Measurements from ENCODE around the gene STX19. TPM values are rescaled to one million over a fixed set of nuclear protein-coding genes. Genes with fewer than 3 reads are reported as not detected.

The STX19 gene
- polyA plus RNA-seq, 3 donors: not detected

- Mint-ChIP-seq H3K4me3 (no peak overlapping the region), H3K27ac (no peak overlapping the region), H3K36me3 (peaks cover 2 to 3% of the 10 kb centered on the region in 2 donors), H3K4me1 (peaks cover 13% of the 10 kb centered on the region), H3K27me3 (ENCODE audit: low read depth in 3 of 3) (no peaks in the 10 kb centered on the region), H3K9me3 (peaks cover 0 to 3% (median 0%) of the 10 kb centered on the region in 7 donors)
- Histone ChIP-seq H3K9me3 (replicated peaks in 1 of 2; ENCODE audit: control insufficient read depth in 1 of 2, insufficient read depth in 1 of 2, low read length in 2 of 2) (no peaks in the 10 kb centered on the region), H4K20me1 (ENCODE audit: insufficient read depth, low read length) (no peaks in the 10 kb centered on the region), H3K27ac (ENCODE audit: low read depth in 1 of 2, low read length in 2 of 2) (no peak overlapping the region), H3K9ac (ENCODE audit: insufficient read depth, low read length, poor library complexity, severe bottlenecking) (no peak overlapping the region), H3K79me2 (ENCODE audit: insufficient read depth, low read length) (no peaks in the 10 kb centered on the region), H2AFZ (ENCODE audit: insufficient read depth, low read depth, low read length, poor library complexity, severe bottlenecking) (no peak overlapping the region), H3K4me1 (ENCODE audit: control insufficient read depth in 1 of 2, insufficient read depth in 2 of 2, low read length in 2 of 2) (peaks cover 0 to 5% of the 10 kb centered on the region in 2 donors), H3K27me3 (ENCODE audit: control insufficient read depth in 2 of 2, insufficient read depth in 2 of 2, low read length in 2 of 2) (no peaks in the 10 kb centered on the region), H3K4me3 (replicated peaks in 1 of 3; ENCODE audit: low read depth in 2 of 3, low read length in 3 of 3) (no peak overlapping the region), H3K36me3 (replicated peaks in 1 of 2; ENCODE audit: control insufficient read depth in 1 of 2, insufficient read depth in 2 of 2, low read length in 2 of 2) (no peaks in the 10 kb centered on the region), H3K4me2 (replicated peaks; ENCODE audit: extremely low read depth, low read length, poor library complexity, severe bottlenecking) (no peak overlapping the region)
- WGBS (ENCODE audit: insufficient coverage): 100% methylated on average over 1 of the region's 2 CpGs
- TF ChIP-seq, protein P1, sequence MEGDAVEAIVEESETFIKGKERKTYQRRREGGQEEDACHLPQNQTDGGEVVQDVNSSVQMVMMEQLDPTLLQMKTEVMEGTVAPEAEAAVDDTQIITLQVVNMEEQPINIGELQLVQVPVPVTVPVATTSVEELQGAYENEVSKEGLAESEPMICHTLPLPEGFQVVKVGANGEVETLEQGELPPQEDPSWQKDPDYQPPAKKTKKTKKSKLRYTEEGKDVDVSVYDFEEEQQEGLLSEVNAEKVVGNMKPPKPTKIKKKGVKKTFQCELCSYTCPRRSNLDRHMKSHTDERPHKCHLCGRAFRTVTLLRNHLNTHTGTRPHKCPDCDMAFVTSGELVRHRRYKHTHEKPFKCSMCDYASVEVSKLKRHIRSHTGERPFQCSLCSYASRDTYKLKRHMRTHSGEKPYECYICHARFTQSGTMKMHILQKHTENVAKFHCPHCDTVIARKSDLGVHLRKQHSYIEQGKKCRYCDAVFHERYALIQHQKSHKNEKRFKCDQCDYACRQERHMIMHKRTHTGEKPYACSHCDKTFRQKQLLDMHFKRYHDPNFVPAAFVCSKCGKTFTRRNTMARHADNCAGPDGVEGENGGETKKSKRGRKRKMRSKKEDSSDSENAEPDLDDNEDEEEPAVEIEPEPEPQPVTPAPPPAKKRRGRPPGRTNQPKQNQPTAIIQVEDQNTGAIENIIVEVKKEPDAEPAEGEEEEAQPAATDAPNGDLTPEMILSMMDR (IDR thresholded peaks at IDR 0.05): no peak
- DNase-seq: no peak
- intact Hi-C loops (cut with micrococcal nuclease): loop anchor here (5.0 kb wide), 1 partner anchor 59 kb away; no protein-coding TSS in a partner anchor
These were observed 20.1 kb downstream of the STX19 start for GRCh38 chr3:94008253-94008652.

DNA sequence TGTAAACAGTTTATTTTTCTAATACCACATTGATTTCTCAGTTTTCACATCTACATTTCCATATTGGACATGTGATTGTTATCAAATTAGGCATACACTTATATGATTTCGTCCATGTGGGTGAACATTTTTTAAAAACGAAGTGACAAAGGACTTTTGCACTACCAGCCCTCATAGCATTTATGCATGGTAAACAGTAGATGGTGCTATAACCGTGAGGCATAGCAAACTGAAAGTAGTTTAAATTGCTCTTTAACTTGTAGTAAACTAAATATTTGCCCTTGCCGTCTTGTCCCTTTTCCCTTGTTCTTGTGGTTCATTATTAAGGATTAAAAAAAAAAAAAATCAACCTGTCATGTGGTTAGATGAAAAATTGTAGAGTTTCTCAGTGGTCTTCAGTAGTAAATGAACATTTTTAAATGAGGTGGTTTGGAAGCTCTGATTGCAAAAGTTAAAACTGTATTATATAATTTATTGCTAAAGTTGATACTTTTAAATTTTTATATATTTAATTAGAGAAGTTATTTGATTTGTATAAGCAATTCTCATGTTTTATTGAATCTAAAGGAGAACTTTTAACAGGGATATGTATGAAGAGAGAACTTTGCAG, 24.0 kb downstream of the STX19 start:
- Mint-ChIP-seq H3K4me3 (peak overlapping the region; percentile 66 to 86), H3K4me1 (peaks cover 3% of the 10 kb centered on the region), H3K9me3 (peaks cover 0 to 3% (median 0%) of the 10 kb centered on the region in 7 donors), H3K27me3 (ENCODE audit: low read depth in 3 of 3) (peaks cover 0 to 1% (median 0%) of the 10 kb centered on the region in 3 donors), H3K27ac (peak overlapping the region in 5 of 7 donors; percentile 69 to 91 (median 84)), H3K36me3 (peaks cover 2 to 3% of the 10 kb centered on the region in 2 donors)
- H3K9ac ChIP-seq (ENCODE audit: insufficient read depth, low read length, poor library complexity, severe bottlenecking): peak overlapping the region; percentile 57
- no peaks in the 10 kb centered on the region for H3K27me3 ChIP-seq (ENCODE audit: control insufficient read depth in 2 of 2, insufficient read depth in 2 of 2, low read length in 2 of 2)
- peak overlapping the region; percentile 59 for H3K4me2 ChIP-seq (replicated peaks; ENCODE audit: extremely low read depth, low read length, poor library complexity, severe bottlenecking)
- peak overlapping the region; percentile 48 for H2AFZ ChIP-seq (ENCODE audit: insufficient read depth, low read depth, low read length, poor library complexity, severe bottlenecking)
- H3K79me2 ChIP-seq (ENCODE audit: insufficient read depth, low read length): no peaks in the 10 kb centered on the region
- H3K4me1 ChIP-seq (ENCODE audit: control insufficient read depth in 1 of 2, insufficient read depth in 2 of 2, low read length in 2 of 2): no peaks in the 10 kb centered on the region
- H3K4me3 ChIP-seq (replicated peaks in 1 of 3; ENCODE audit: low read depth in 2 of 3, low read length in 3 of 3): peak overlapping the region in 2 of 3 experiments; percentile 32 to 59
- H3K9me3 ChIP-seq (replicated peaks in 1 of 2; ENCODE audit: control insufficient read depth in 1 of 2, insufficient read depth in 1 of 2, low read length in 2 of 2): no peaks in the 10 kb centered on the region
- no CpG with 5 or more reads among the region's 4 CpGs for WGBS (ENCODE audit: insufficient coverage)
- intact Hi-C loops (cut with micrococcal nuclease): no loop called here
- peak overlapping the region in 1 of 2 donors; percentile 62 for H3K27ac ChIP-seq (ENCODE audit: low read depth in 1 of 2, low read length in 2 of 2)
- TF ChIP-seq, protein P1 (IDR thresholded peaks at IDR 0.05): peak; percentile 88
- H4K20me1 ChIP-seq (ENCODE audit: insufficient read depth, low read length): no peaks in the 10 kb centered on the region
- DNase-seq: peak; percentile 23 to 64 (median 48)
- no peaks in the 10 kb centered on the region for H3K36me3 ChIP-seq (replicated peaks in 1 of 2; ENCODE audit: control insufficient read depth in 1 of 2, insufficient read depth in 2 of 2, low read length in 2 of 2)

Measured in CD14-positive monocyte (primary cell).